ENCODE data around the gene CCDC81.

DNA sequence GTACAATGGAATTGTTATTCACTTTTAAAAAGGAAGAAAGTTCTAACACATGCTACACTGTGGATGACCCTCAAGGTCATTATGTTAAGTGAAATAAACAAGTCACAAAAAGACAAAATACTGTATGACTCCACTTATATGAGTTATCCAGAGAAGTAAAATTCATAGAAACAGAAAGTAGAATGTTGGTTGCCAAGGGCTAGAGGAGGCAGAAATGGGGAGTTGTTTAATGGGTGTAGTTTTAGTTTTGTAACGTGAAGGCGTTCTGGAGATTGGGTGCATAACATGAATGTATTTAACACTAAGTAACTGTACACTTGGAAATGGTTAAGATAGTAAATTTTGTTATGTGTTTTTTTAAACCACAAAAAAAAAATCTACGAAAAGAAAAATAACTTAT, 43.8 kb downstream of the CCDC81 start:
- TF ChIP-seq, protein P1, sequence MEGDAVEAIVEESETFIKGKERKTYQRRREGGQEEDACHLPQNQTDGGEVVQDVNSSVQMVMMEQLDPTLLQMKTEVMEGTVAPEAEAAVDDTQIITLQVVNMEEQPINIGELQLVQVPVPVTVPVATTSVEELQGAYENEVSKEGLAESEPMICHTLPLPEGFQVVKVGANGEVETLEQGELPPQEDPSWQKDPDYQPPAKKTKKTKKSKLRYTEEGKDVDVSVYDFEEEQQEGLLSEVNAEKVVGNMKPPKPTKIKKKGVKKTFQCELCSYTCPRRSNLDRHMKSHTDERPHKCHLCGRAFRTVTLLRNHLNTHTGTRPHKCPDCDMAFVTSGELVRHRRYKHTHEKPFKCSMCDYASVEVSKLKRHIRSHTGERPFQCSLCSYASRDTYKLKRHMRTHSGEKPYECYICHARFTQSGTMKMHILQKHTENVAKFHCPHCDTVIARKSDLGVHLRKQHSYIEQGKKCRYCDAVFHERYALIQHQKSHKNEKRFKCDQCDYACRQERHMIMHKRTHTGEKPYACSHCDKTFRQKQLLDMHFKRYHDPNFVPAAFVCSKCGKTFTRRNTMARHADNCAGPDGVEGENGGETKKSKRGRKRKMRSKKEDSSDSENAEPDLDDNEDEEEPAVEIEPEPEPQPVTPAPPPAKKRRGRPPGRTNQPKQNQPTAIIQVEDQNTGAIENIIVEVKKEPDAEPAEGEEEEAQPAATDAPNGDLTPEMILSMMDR (IDR thresholded peaks at IDR 0.05): no peak
- TF ChIP-seq POLR2AphosphoS5 (IDR thresholded peaks at IDR 0.05): no peak

Data from suprapubic skin (tissue), 3 donors.